Pons (tissue), 1 donor: ENCODE measurements around the gene CSH1.
"Not testable (repeated sequence)": the region's sequence is repeated elsewhere in the genome, so short reads cannot be mapped to it uniquely, and the experiment has no call there.

Experiments
- DNase-seq: peaks from one replicate; pipeline ENCODE4 v3.0.0-alpha.2; 2016; ENCODE audit warnings: low spot score

The CSH1 gene

DNA sequence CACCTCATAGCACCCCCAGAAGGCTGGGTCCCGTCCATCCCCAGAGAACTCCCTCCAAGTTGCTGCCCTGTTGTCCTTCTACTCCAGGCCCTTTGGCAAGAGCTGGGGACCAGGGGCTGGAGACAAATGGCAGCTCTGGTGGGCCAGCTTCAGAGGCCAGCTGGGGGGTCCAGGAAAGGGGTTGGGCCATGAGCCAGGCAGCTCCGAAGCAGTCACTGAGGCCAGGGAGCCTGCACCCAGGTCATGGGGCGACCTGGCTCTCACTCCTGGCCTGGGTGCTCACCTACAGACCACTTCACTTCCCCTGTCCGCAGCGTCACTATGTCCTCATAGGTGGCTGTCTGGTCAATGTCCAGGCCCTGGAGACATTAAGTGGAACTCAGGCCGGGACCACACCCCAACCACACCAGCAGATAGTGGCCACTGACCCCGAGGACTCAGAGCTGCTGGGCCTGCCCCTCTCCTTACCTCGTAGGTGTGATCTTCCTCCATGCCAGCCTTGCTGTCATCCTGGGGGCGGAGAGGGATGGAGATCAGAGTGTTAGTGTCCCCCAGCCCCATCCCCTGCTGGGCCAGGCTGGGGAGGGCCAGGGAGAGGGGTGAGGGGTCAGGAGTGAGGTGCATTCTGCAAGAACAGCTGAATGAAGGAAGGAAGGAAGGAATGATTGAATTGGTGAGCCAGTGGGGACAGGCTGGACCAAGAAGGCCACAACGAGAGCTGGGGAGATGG is 32.8 kb upstream of the CSH1 start:
- no peak for DNase-seq

DNA sequence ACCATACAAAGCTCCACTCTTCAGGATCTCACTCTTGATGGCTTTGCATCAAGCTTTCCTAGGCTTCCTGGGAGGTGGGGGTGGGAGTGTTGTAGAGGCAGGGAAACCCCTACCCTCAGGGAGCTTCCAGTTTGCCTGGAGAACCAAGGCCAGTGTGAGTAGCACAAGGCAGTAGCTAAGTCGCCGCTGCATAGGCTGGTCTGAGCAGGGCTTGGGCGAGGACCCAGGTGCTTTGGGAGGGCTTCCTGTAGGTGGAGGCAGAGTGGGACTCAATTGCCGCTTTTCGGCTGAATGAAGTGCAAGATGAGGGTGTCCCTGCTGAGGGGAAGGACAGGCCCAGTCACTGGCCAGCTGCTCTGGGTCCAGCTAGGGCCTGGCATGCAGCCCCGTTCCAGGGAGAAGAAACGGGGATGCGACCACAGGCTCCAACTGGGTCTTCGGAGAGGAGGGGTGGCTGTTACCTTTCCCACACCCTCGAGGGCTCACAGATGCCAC is 31.8 kb upstream of the CSH1 start:
- no peak for DNase-seq

DNA sequence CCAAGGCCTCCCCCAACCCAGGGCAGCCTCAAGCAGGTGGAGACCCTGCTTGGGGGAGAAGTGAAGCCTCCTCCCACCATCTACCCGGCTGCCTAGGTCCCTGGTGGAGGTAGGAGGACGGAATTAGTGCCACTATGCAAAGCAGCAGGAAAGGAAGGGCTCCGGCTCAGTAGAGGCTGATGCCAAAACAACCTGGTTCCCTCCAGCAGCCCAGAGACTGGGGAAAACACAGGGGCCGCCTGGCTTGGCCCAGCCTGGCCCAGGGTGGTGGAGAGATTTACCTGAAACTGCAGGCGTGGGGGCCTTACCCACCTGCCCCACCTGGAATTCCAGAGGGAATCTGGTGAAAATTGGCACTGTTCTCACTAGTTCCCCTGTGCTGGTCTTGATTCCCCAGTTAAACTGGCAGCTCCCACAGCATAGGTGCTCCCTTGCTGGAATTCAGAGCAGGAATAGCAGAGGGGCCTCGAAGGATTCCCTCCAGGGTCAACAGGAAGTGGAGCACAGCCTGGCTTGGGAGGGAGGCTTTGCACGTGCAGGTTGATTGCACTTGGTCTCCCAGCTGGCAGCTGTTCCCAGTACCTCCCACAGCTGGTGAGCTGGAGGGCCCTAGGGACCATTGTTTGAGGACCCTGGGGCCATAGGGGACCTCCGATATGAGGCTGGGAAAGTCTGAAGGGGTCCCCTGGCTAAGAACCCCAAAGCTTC is 31.2 kb upstream of the CSH1 start:
- DNase-seq: no peak

DNA sequence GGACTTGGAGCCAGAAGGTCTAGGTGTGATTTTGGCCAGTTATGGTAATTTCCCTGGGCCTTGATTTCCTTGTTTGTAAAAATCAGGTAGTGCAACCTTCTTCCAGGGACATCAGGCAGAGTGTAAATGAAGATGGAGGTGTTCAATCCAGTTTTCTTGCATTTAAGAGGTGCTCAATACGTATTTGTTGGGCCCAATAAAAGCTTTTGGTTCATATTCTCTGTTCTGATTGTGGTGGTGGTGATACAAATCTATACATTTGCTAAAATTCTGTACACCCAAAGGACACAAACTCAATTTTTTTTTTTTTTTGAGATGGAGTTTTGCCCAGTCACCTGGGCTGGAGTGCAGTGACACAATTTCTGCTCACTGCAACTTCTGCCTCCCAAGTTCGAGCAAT is 29.8 kb upstream of the CSH1 start:
- DNase-seq: no peak

DNA sequence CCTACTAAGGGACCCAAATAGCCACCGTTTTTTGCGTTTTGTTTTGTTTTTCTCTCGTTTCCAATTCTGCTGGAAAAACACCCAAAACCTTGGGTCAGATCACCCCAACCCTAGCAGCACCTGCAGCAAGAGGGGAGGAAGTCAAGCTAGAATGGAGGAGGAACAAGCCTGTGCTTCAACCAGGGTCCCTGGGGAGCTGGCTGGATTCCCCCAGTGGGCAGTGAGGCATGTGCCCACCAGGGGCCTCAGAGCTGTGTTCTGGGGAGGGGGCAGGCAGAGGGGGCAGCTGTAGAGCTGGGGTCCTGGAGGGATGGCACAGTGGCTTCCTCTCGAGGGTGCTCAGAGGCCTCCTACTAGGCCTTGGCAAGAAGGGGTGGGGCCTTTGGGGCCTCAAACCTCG is 29.2 kb upstream of the CSH1 start:
- DNase-seq: no peak

DNA sequence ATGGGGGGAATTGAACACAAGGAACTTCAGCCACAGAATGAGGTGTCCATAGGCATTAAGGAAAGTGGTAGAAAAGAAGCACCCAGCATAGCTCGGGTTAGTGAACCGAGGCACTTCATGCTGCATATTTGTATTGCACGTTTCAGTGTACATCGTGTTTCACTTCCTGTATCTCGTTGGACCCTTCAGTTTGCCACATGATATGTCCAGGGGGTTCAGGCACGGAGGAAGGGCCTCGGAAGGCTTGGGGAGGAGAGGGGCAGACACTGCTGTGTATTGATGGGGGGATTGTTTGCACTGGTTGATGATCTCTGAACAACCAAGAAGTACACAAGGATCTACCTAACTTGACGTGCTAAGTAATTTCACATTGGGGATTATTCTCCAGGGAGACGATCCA is 26.0 kb upstream of the CSH1 start:
- DNase-seq: not testable (repeated sequence)

DNA sequence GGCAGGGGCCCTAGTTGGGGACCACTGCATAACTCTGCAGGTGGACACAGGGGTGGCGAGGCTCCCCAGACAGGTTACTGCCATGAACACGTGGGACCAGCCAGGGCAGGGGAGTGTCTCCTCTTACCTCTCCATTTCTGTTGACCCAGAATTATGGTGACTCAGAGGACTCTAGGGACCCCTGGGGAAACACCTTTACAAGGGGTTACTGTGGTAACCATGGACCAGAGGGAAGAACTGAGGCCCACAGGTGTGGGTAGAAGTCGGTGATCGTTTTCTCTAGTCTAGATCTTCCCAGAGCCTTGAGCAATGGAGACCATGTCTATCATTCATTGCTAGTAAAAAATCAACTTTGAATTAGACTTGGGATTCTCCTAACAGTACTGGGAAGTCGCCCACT is 24.4 kb upstream of the CSH1 start:
- not testable (repeated sequence) for DNase-seq

DNA sequence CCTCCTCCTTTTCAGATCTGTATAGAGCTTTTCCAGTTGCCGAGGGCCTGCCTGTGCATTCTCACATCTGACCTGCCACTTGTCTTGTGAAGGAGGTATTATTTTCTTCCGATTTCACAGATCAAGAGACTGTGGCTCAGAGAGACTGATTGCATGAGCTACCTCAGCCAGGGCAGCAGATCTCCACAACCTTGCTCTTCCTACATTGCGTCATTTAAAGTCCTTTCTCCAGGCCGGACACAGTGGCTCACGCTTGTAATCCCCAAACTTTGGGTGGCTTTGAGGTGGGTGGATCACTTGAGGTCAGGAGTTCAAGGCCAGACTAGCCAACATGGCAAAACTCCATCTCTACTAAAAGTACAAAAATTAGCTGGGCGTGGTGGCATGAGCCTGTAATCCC is 23.7 kb upstream of the CSH1 start:
- DNase-seq: not testable (repeated sequence)

DNA sequence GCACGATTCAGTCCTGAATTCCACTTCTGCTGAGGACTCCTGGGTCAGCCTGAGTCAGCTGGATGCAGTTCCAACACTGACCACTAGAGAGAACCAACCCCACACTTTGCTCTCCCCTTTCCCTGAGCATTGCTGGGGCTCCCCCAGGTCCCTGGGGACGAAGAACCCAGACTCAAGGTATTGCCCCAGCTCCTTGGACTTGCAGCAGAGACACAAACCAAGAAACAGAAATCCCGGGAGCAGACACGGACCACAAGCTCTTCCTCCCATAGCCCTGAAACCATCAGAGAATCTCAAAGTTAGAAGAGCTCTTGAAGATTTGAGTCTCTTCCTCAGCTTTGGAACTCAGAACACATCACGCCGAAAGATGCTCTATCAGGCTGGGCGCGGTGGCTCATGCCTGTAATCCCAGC is 22.9 kb upstream of the CSH1 start:
- DNase-seq: peak; percentile 47

DNA sequence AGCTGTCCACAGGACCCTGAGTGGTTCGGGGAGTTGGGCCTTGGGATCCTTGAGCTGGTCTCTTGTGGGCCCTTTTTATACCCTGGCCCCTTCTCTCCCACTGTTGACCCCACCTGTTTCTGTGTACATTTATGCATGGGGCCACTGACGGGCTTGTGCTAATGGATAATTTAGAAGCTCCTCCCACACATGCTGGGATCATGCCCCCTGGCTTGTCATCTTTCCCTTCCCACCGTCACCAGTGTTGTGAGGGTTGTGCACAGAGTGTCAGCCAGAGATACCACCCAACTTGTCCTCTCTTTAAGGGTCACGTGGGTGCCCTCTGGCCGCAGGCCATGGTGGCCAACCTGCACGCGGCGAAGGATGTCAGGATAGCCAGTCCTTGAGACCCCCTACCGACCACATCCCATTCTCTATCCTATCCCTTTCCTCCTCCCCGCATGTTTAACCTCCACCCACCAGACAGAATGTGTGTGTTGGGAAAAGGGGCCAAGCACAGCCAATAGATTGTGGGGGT is 22.5 kb upstream of the CSH1 start, which contains the start of gene GH1:
Gene GH1, minus strand, starts transcription at position 51 of the 517 bp plus-strand sequence. CDS start 63 bp downstream, outside the sequence.
- not testable (repeated sequence) for DNase-seq

DNA sequence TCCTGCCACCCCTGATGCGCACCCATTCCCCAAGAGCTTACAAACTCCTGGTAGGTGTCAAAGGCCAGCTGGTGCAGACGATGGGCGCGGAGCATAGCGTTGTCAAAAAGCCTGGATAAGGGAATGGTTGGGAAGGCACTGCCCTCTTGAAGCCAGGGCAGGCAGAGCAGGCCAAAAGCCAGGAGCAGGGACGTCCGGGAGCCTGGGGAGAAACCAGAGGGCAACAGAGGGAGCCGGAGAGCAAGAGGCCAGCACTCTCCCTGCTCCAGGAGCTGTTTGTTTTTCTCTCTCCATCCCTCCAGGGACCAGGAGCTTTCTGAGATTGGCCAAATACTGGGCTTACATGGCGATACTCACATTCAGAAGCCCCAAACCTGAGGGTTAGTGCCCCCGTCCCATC is 21.9 kb upstream of the CSH1 start:
- no peak for DNase-seq

DNA sequence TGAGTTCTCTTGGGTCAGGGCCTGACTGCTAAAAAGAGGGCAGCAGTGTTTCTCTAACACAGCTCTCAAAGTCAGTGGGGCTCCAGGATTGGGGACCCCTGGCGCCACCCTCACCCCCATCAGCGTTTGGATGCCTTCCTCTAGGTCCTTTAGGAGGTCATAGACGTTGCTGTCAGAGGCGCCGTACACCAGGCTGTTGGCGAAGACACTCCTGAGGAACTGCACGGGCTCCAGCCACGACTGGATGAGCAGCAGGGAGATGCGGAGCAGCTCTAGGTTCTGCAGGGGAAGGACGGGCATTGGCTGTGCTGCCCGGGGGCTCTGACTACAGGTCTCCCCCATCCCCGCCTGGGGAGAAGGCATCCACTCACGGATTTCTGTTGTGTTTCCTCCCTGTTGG is 21.3 kb upstream of the CSH1 start:
- DNase-seq: no peak

DNA sequence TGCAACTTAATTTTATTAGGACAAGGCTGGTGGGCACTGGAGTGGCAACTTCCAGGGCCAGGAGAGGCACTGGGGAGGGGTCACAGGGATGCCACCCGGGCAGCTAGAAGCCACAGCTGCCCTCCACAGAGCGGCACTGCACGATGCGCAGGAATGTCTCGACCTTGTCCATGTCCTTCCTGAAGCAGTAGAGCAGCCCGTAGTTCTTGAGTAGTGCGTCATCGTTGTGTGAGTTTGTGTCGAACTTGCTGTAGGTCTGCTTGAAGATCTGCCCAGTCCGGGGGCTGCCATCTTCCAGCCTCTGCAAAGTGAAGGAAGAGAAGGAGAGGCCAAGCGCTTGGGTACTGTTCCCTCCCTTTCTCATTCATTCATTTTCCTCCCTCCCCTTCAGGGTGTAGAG is 20.8 kb upstream of the CSH1 start:
- DNase-seq: not testable (repeated sequence)

DNA sequence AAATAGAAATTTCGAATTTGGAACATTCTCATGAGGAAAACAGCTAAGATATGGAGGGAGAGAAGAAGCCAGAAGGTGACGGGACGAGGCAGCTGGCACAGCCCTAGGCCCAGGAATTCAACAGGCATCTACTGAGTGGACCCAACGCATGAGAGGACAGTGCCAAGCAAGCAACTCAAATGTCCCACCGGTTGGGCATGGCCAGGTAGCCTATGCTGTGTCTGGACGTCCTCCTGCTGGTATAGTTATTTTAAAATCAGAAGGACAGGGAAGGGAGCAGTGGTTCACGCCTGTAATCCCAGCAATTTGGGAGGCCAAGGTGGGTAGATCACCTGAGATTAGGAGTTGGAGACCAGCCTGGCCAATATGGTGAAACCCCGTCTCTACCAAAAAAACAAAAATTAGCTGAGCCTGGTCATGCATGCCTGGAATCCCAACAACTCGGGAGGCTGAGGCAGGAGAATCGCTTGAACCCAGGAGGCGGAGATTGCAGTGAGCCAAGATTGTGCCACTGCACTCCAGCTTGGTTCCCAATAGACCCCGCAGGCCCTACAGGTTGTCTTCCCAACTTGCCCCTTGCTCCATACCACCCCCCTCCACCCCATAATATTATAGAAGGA is 20.3 kb upstream of the CSH1 start:
- DNase-seq: no peak

DNA sequence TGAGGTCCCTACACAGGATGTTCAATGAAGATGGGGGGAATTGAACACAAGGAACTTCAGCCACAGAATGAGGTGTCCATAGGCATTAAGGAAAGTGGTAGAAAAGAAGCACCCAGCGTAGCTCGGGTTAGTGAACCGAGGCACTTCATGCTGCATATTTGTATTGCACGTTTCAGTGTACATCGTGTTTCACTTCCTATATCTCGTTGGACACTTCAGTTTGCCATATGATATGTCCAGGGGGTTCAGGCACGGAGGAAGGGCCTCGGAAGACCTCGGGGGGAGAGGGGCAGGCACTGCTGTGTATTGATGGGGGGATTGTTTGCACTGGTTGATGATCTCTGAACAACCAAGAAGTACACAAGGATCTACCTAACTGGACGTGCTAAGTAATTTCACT is 19.4 kb upstream of the CSH1 start:
- not testable (repeated sequence) for DNase-seq

DNA sequence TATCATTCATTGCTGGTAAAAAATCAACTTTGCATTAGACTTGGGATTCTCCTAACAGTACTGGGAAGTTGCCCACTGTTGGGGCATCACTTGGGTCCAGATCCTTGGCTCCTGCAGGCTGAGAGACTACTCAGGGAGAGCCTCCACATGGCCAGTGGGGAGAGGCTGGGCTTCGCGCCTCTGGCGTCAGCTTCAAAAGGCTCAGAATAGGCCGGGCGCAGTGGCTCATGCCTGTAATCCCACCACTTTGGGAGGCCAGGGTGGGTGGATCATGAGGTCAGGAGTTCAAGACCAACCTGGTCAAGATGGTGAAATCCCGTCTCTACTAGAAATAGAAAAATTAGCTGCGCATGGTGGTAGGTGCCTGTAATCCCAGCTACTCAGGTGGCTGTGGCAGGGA is 18.1 kb upstream of the CSH1 start:
- DNase-seq: no peak

DNA sequence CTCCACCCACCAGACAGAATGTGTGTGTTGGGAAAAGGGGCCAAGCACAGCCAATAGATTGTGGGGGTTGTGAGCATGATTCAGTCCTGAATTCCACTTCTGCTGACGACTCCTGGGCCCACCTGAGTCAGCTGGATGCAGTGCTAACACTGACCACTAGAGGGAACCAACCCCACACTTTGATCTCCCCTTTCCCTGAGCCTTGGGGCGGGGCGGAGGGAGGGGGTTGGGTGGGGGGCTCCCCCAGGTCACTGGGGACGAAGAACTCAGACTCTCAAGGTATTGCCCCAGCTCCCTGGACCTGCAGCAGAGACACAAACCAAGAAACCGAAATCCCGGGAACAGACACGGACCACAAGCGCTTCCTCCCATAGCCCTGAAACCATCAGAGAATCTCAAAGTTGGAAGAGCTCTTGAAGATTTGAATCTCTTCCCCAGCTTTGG is 15.3 kb upstream of the CSH1 start:
- no peak for DNase-seq

DNA sequence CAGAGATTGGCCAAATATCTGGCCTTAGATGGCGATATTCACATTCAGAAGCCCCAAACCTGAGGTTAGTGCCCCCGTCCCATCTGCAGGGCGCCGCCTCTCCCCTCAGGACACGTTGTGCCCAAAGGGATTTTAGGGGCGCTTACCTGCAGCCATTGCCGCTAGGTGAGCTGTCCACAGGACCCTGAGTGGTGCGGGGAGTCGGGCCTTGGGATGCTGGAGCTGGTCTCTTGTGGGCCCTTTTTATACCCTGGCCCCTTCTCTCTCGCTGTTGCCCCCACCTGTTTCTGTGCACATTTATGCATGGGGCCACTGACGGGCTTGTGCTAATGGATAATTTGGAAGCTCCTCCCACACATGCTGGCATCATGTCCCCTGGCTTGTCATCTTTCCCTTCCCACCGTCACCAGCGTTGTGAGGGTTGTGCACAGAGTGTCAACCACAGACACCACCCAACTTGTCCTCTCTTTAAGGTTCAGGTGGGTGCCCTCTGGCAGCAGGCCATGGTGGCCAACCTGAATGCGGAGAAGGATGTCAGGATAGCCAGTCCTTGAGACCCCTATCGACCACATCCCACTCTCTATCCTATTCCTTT is 14.8 kb upstream of the CSH1 start, which contains the start of gene CSHL1:
Gene CSHL1, minus strand, starts transcription at position 218 of the 595 bp plus-strand sequence. Its CDS starts 62 bp downstream, at position 156.
- DNase-seq: no peak

DNA sequence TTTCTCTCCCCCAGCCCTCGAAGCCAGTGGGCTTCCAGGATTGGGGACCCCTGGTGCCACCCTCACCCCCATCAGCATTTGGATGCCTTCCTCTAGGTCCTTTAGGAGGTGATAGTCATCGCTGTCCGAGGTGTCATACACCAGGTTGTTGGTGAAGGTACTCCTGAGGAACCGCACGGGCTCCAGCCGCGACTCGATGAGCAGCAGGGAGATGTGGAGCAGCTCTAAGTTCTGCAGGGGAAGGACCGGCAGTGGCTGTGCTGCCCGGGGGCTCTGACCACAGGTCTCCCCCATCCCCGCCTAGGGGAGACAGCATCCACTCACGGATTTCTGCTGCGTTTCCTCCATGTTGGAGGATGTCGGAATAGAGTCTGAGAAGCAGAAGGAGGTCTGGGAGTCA is 13.7 kb upstream of the CSH1 start:
- no peak for DNase-seq

DNA sequence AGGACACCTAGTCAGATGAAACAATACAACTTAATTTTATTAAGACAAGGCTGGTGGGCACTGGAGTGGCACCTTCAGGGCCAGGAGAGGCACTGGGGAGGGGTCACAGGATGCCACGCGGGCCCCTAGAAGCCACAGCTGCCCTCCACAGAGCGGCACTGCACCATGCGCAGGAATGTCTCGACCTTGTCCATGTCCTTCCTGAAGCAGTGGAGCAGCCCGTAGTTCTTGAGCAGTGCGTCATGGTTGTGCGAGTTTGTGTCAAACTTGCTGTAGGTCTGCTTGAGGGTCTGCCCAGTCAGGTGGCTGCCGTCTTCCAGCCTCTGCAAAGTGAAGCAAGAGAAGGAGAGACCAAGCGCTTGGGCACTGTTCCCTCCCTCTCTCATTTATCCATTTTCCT is 13.2 kb upstream of the CSH1 start:
- not testable (repeated sequence) for DNase-seq

DNA sequence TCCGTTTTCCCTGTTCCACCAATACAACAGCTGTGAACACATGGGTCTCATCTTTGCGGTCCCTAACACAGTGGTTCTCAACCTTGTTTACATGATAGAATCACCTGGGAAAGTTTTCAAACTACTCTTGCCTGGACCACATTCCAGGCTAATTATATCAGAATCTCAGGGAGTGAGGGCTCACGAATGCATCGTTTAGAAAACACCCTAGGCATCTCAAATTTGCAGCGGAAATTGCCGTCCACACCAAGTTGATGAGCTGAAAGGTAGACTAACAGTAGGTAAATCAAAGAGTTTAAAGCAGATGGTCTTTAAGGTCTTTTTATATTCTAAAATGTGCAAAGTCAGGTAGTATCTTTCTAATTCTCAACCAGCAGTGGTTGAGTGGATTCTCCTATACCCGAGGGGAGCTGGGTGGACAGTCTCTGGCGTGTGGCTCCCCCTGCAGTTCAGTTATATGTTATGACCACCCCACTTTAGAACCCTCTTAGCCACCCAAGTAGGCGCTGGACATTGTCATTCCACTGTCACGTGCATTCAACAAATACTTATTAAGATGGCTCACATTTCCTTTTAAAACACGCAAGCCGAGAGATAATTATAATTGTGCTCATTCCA is 10.9 kb upstream of the CSH1 start:
- DNase-seq: not testable (repeated sequence)

DNA sequence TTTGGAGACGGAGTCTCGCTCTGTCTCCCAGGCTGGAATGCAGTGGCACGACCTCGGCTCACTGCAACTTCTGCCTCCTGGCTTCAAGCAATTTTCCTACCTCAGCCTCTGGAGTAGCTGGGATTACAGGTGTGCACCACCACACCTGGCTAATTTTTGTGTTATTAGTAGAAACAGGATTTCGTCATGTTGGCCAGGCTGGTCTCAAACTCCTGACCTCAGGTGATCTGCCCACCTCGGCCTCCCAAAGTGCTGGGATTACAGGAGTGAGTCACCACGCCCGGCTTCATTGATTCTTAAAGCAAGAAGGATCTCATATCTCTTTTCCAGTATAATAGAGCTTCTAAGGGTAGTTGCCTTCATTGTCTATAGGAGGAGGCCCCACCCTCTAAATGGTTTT is 8.4 kb upstream of the CSH1 start:
- not testable (repeated sequence) for DNase-seq
